ENCODE results near the gene PRKCE.

GRCh38 chr2:46167924-46168323 lies 516.4 kb downstream of the PRKCE start:
- TF ChIP-seq CTCF (IDR thresholded peaks at IDR 0.05) = no peak
- no peak for TF ChIP-seq POLR2A (IDR thresholded peaks at IDR 0.05)
